Endodermal cell (in vitro differentiated cells): ENCODE data around the gene LRRC26. TPM values are rescaled to one million over a fixed set of nuclear protein-coding genes. Genes with fewer than 3 reads are reported as not detected.

Experiments
- microRNA-seq: library from miRNA; unstranded; fragments of <30 nt; microRNA quantifications from one replicate; pipeline ENCODE4 v1.2.0, GENCODE V29; 2020; ENCODE audit warnings: borderline microRNAs expressed
- total RNA-seq, 2 donors: library from RNA; stranded (reverse); fragmentation: NEBNext Ultra II Directional in 1 of 2; extraction: Animal tissue kit (Norgen Biotek cat#: 25700) in 1 of 2; gene quantifications; 2 replicates in 1 of 2; 3 replicates in 1 of 2; pipeline ENCODE4 v1.2.1, GENCODE V29; 2021

The LRRC26 gene
- total RNA-seq, 2 donors from 2014 or later, result 0.53 TPM; not detected in 1

Small RNAs within 50 kb of the gene (microRNA-seq; reads per million reads assigned to microRNA genes)
- not detected for gene MIR3621

Other genes with a start within 250 kb of the LRRC26 start
- gene FBXW5, start 225.3 kb downstream of the LRRC26 start, total RNA-seq, result 10 to 100 TPM; 64.2 to 76.5 TPM
- 1 to 10 TPM; 1.2 to 1.6 TPM for gene C8G, start 224.8 kb downstream of the LRRC26 start, total RNA-seq
- 1 to 10 TPM; 2.1 to 4.4 TPM for gene LCN12, start 217.8 kb downstream of the LRRC26 start, total RNA-seq
- gene PTGDS, start 192.5 kb downstream of the LRRC26 start, total RNA-seq, result 10 to 100 TPM; 13.8 to 22.1 TPM
- 1 to 10 TPM; 1.4 to 2.2 TPM for gene LCNL1, start 187.1 kb downstream of the LRRC26 start, total RNA-seq
- 10 to 100 TPM; 58.3 to 66.7 TPM for gene PAXX, start 177.6 kb downstream of the LRRC26 start, total RNA-seq
- gene CLIC3, start 173.5 kb downstream of the LRRC26 start, total RNA-seq, result under 1 TPM in 1 of 2 donors, not detected in 1; 0.46 TPM
- 10 to 100 TPM; 21.5 to 30.0 TPM for gene ABCA2, start 141.8 kb downstream of the LRRC26 start, total RNA-seq
- not detected for gene FUT7, start 138.0 kb downstream of the LRRC26 start, total RNA-seq
- gene NPDC1, start 123.9 kb downstream of the LRRC26 start, total RNA-seq, result 10 to 100 TPM; 60.8 to 73.3 TPM
- 1 to 10 TPM; 1.2 to 2.4 TPM for gene ENTPD2, start 116.0 kb downstream of the LRRC26 start, total RNA-seq
- gene SAPCD2, start 99.5 kb downstream of the LRRC26 start, total RNA-seq, result 10 to 100 TPM; 20.8 to 24.9 TPM
- 1 to 10 TPM; 2.6 to 4.5 TPM for gene UAP1L1, start 92.5 kb downstream of the LRRC26 start, total RNA-seq
- 10 to 100 TPM; 62.1 to 63.5 TPM for gene MAN1B1, start 83.1 kb downstream of the LRRC26 start, total RNA-seq
- gene DPP7, start 55.3 kb downstream of the LRRC26 start, total RNA-seq, result 10 to 100 TPM; 20.1 to 30.6 TPM
- under 1 TPM; 0.35 to 0.73 TPM for gene GRIN1, start 30.9 kb downstream of the LRRC26 start, total RNA-seq
- under 1 TPM in 1 of 2 donors, not detected in 1; 0.62 TPM for gene TMEM210, start 2.0 kb upstream of the LRRC26 start, total RNA-seq
- 10 to 100 TPM; 66.5 to 69.2 TPM for gene ANAPC2, start 18.5 kb upstream of the LRRC26 start, total RNA-seq
- gene SSNA1, start 18.6 kb upstream of the LRRC26 start, total RNA-seq, result 10 to 100 TPM; 66.5 to 67.7 TPM
- gene TPRN, start 30.7 kb upstream of the LRRC26 start, total RNA-seq, result 10 to 100 TPM; 19.0 to 23.9 TPM
- gene TMEM203, start 35.6 kb upstream of the LRRC26 start, total RNA-seq, result 10 to 100 TPM; 34.0 to 39.5 TPM
- 10 to 100 TPM; 39.2 to 41.4 TPM for gene NDOR1, start 35.6 kb upstream of the LRRC26 start, total RNA-seq
- 10 to 100 TPM; 10.5 to 15.6 TPM for gene RNF208, start 52.2 kb upstream of the LRRC26 start, total RNA-seq
- 1 to 10 TPM; 1.4 to 1.8 TPM for gene CYSRT1, start 55.1 kb upstream of the LRRC26 start, total RNA-seq
- gene RNF224, start 57.5 kb upstream of the LRRC26 start, total RNA-seq, result under 1 TPM; 0.24 to 0.38 TPM
- under 1 TPM in 1 of 2 donors, not detected in 1; 0.15 TPM for gene SLC34A3, start 60.9 kb upstream of the LRRC26 start, total RNA-seq
- 100 to 1,000 TPM; 328 to 415 TPM for gene TUBB4B, start 71.2 kb upstream of the LRRC26 start, total RNA-seq
- gene STPG3, start 81.2 kb upstream of the LRRC26 start, total RNA-seq, result not detected
- gene NELFB, start 85.3 kb upstream of the LRRC26 start, total RNA-seq, result 10 to 100 TPM; 73.3 to 86.6 TPM
- gene TOR4A, start 107.7 kb upstream of the LRRC26 start, total RNA-seq, result 10 to 100 TPM; 14.2 to 18.9 TPM
- gene NRARP, start 132.2 kb upstream of the LRRC26 start, total RNA-seq, result 10 to 100 TPM; 12.1 to 12.9 TPM